Nucleus accumbens (tissue), 56 donors: ENCODE measurements around the gene ASAP2.

Source experiments
- DNase-seq, 56 donors: peaks; one replicate each; lab custom pipeline; 2025; lab: John Stamatoyannopoulos, UW

The ASAP2 gene

GRCh38 chr2:9179572-9180201 is 26.9 kb upstream of the ASAP2 start:
- DNase-seq: no peak

DNA sequence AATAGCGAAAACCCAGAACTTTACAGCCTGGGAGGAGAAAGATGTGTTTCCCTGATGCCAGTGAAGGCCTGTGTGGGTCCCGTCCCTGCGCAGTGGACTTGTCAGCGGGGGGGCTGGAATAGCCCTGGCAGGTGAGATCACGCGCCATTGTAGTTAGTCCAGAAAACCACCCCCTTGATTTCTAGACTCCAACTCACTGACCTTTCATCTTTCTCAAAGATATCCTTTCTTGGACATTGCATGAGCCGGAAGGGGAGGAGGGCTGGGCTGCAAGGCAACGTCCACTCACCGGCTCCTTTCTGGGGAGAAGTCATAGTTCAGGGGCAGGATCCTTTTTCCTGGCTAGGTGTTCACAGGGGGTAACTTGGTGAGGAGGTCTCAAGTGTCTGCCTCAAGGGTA is 22.3 kb upstream of the ASAP2 start:
- no peak for DNase-seq

DNA sequence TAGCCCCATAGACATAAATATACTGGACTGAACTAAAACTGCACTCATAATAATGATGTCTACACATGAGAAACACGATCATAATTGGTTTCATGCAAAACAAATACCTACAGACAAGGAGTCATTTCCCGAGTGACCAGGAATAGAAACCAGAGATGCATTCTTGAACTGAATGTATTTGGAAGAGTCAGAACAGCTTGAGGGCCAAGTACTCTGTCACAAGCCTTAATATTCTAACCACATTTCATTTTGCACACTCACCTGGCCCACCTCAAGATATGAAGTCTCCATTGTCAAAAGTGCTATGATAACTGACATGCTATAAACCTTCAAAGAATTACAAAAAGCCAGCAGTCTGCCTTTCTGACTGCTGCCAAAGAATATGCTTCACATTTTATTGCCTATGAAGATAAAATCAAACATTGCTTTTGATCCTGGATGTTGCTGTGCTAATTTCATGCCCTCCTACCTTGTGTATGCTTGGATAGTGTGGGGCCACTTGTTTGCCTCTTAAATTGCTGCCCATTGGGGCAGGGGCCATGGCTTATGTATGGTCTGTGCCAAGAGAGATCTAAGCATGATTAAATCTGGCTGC is 18.9 kb upstream of the ASAP2 start:
- no peak for DNase-seq

- DNase-seq: no peak
Observed at GRCh38 chr2:9188823-9189222, 17.8 kb upstream of the ASAP2 start.

GRCh38 chr2:9189901-9190300 is 16.7 kb upstream of the ASAP2 start:
- DNase-seq: no peak

GRCh38 chr2:9191041-9191481 is 15.6 kb upstream of the ASAP2 start:
- DNase-seq: peak in 45 of 56 donors; percentile 14 to 78 (median 53)

- no peak for DNase-seq
Observed at GRCh38 chr2:9192712-9193111, 13.9 kb upstream of the ASAP2 start.

GRCh38 chr2:9194352-9194751 is 12.3 kb upstream of the ASAP2 start:
- DNase-seq: no peak

- no peak for DNase-seq
Observed at GRCh38 chr2:9196637-9197036, 10.0 kb upstream of the ASAP2 start.

GRCh38 chr2:9197916-9198315 is 8.7 kb upstream of the ASAP2 start:
- DNase-seq: no peak

DNA sequence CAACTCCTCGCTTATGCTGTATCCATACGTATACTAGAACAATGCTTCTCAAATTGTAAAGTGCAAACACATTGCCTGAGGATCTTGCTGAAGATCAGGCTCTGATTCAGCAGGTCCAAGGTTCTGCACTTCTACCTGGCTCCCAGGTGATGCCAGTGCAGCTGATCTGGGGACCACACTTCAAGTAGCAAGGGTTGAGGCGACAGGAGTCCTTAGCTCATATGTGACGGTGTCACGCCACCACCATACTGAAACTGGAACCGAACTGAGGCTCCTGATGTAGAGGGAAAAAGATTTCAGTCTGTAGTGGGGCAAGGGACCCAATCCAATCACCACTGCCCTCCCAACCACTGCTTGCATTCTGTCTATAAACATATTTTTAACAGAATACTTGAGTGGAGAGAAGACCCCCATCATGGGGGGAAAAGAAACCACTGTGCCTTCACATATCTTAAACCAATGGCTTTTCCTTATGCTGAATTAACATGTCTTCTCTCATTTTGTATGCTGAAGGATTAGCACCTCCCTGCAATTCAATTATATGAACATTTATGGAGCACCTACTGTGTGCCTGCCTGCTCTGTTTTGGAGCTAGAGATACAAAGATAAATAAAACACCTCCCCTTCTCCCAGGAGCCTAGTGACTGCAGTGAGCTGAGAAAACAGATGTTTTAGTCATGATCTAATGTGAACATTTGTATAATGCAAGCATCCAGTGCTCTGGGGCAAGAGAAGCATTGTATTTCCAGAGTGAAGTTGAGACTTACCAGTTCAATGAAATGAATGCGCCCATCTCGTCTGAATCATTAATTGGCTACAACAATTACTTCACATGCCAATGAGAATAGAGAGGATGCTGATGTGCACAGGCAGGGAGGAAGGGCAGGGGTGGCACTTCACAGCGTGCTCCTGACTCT is 6.6 kb upstream of the ASAP2 start:
- no peak for DNase-seq

DNA sequence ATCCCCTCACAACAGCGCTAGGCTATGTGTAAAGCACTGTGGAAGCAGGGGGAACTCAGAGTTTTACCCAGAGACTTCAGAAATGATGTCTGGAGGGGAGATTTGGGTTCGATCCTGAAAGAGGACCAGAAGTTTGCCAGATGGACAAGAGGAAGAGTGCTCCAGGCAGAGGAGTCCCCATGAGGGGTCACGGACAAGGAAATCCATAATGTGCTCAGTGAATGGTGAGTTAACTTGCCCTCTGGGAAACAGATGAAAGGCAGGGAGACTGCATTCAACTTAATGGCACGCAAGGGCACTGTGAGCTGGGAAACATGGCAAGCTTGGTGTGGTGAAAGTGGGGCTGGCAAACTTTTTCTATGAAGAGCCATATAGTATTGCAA is 6.0 kb upstream of the ASAP2 start:
- no peak for DNase-seq

- no peak for DNase-seq
Observed at GRCh38 chr2:9201185-9201891, 5.3 kb upstream of the ASAP2 start.

DNA sequence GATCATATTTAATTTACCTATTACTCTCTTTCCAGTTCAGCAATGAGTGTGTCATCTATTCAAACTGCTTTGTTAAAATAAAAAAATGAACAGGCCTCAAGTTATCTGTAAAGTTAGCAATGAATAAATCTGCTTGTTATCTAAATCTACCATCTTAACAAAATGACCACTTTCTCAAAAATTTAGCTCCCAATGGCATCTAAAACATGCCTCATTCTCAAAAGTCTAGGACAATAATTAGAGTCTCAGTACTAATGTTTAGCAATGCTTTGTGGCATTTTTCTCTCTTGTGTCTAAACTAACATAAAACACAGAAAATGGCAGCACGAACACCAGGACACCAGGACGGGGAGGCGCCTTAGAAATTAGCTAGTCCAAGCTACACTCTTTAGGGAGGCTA is 3.6 kb upstream of the ASAP2 start:
- no peak for DNase-seq

DNA sequence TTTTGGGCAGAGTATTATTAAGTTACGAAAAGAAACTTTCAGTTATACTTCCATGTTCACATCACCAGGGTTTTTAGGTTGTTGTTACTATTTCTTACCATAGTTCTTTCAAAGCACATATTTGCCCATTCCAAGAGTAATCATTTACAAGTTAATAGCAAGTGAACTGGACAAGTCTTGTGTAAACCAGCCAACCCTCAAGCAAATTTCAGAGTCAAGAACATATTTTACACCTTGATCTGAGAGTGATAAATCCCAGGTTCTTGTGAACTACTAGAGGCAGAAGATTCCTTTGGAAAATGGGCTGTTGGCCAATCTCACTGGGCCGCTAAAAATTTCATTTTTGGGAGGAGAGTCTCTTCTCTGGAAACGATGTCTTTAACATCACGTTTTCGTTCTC is 2.7 kb upstream of the ASAP2 start:
- no peak for DNase-seq

GRCh38 chr2:9204939-9205338 is 1.7 kb upstream of the ASAP2 start:
- no peak for DNase-seq

- no peak for DNase-seq
Observed at GRCh38 chr2:9205486-9205885, 1.1 kb upstream of the ASAP2 start.

- peak in 10 of 56 donors; percentile 21 to 48 (median 38) for DNase-seq
Observed at GRCh38 chr2:9206991-9207640, 504 bp downstream of the ASAP2 start.

- DNase-seq: peak in 11 of 56 donors; percentile 12 to 62 (median 28)
Observed at GRCh38 chr2:9207641-9208311, 1.2 kb downstream of the ASAP2 start.

DNA sequence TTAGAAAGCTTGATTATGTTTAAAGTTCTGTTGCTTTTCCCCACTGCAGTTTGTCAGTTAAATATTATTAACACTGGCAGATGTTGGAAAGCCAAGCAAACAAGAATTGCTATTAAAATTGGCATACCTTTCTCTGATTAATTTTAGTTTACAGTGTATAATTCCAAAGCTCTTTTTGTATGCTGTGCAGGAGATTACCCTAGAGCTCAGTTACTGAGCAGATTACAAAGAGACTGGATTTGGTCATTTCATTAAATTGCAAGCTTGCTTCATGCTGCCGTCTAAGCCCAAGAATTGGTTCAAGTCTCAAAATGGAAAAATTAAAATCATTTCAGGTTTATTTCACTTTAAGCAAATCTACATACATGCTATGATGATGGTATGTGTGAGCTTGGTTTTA is 2.3 kb downstream of the ASAP2 start:
- DNase-seq: no peak
